K562 (cell line): ENCODE results near the gene TRMT2A. TPM values are rescaled to one million over a fixed set of nuclear protein-coding genes. Genes with fewer than 3 reads are reported as not detected.

Experiments
- ELF4 ChIP-seq: fragments of 450-650 bp; formaldehyde crosslinking; IDR thresholded peaks from 2 replicates; pipeline ENCODE4 v1.4.0; 2022; ENCODE audit warnings: missing genetic modification characterization
- FOXA3 ChIP-seq, 2 experiments: fragments of 450-650 bp in 1 of 2; sonication (generic) in 1 of 2; formaldehyde crosslinking; IDR thresholded peaks in 1 of 2; conservative IDR thresholded peaks in 1 of 2; 2 replicates each; pipeline versions ENCODE4 v1.4.0 to v1.8.0; 2020 to 2022; ENCODE audit warnings: mild to moderate bottlenecking in 2 of 2, missing genetic modification reagents in 1 of 2
- GTF2A2 ChIP-seq: IDR thresholded peaks from 2 replicates; pipeline ENCODE4 v1.6.1; 2016; ENCODE audit warnings: mild to moderate bottlenecking, missing genetic modification characterization, missing compliant biosample characterization
- SIX5 ChIP-seq, 2 experiments: IDR thresholded peaks; 2 replicates each; pipeline ENCODE4 v1.6.1; 2011; ENCODE audit warnings: low read length in 2 of 2, borderline replicate concordance in 1 of 2, low read depth in 1 of 2, mild to moderate bottlenecking in 1 of 2, moderate library complexity in 1 of 2; ENCODE audit not compliant: insufficient read depth in 1 of 2
- SRSF1 ChIP-seq: fragments of 200-400 bp; formaldehyde crosslinking; IDR thresholded peaks from 2 replicates; pipeline ENCODE4 v1.6.1; 2017; ENCODE audit warnings: mild to moderate bottlenecking, low read depth, low read length, moderate library complexity
- TCF7 ChIP-seq: sonication (generic); IDR thresholded peaks from 2 replicates; pipeline ENCODE4 v1.6.1; 2016; ENCODE audit warnings: antibody characterized with exemption, borderline replicate concordance
- ZNF146 ChIP-seq: IDR thresholded peaks from one replicate; pipeline ENCODE4 v1.6.1; 2018; ENCODE audit warnings: missing compliant biosample characterization; ENCODE audit not compliant: unreplicated experiment
- ZNF780A ChIP-seq: fragments of 250-450 bp; sonication (Bioruptor Pico); IDR thresholded peaks from 2 replicates; pipeline ENCODE4 v1.5.0; 2021; ENCODE audit warnings: mild to moderate bottlenecking
- polyA plus RNA-seq, 8 experiments: library from polyadenylated mRNA; depleted of rRNA in 4 of 8; stranded (reverse) in 5 of 8; unstranded in 3 of 8; fragments of >200 nt; fragmentation: Nextera tagmentation in 2 of 8; fragmentation: Illumina TruSeq in 1 of 8; extraction: Ambion mirVana in 2 of 8; extraction: Trizol in 1 of 8; gene quantifications; 2 replicates each; pipeline versions ENCODE4 v1.2.1 to v1.2.3, GENCODE V29; 2011 to 2014; ENCODE audit warnings: inconsistent platforms in 1 of 8, missing spikeins in 1 of 8
- total RNA-seq, 7 experiments: library from RNA; depleted of rRNA in 6 of 7; stranded (reverse); fragments of >200 nt in 6 of 7; fragmentation: Illumina TruSeq in 2 of 7; extraction: Trizol in 2 of 7; gene quantifications; 2 replicates each; pipeline versions ENCODE4 v1.2.1 to v1.2.3, GENCODE V29; 2011 to 2021; ENCODE audit warnings: low replicate concordance in 1 of 7
- TF ChIP-seq, protein P1 (sequence below): fragments of 200-600 bp; sonication (generic); IDR thresholded peaks from one replicate; pipeline ENCODE4 v1.6.1; 2012; ENCODE audit warnings: mild to moderate bottlenecking, low read depth, low read length, inconsistent platforms
- TF ChIP-seq, protein P2 (sequence below): fragments of 250-450 bp; sonication (Bioruptor Pico); IDR thresholded peaks from 2 replicates; pipeline ENCODE4 v1.5.1; 2021; ENCODE audit warnings: mild to moderate bottlenecking
- TF ChIP-seq, protein P3 (sequence below): sonication (generic); formaldehyde crosslinking; IDR thresholded peaks from 2 replicates; pipeline ENCODE4 v1.8.1; 2023; ENCODE audit warnings: mild to moderate bottlenecking, missing genetic modification reagents

The TRMT2A gene
- total and polyA plus RNA-seq, 9 of the 15 experiments (the other 6 are each of a cell fraction or from before 2014, with no cell fraction given), result 1.6 to 265 (median 140) TPM

DNA sequence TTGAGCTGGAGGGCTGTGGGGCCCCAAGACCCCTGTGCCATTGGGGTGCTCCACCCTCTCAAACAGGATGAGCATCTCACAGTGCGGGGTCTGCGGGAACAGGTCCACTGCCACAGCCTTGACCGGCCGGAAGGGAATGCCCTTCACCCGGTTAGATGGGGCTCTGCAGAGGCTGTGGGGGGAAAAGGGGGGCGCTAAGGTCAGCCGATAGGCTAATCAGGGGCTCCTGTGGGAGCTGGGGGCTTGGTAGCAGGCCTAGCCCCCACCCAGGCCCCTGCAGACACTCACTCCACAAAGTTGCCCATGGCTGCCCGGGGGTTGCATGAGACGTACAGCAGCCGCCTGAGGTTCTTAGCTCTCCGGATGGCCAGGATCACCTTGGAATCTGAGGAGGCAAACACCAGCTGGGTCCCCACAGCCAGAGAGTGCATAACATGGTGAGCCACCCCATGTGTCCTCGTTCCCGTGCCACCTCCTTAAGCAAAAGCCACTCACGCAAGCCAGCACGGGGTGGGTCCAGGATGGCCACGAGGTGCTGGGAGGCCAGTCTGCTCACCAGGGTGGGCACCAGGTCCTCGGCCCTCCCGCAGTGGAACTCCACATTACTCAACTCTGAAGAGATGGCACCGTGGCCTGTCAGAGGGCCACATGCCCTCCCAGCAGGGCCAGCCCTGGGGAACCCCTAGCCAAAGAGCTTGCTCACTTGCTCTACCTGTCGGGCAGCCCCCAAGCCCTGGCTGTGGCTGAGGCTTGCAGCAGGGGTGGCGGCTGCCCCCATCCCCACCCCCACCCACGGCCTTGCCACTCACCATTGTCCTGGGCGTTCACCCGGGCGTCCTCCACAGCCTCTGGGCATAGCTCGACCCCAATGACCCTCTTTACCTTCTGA is 4.2 kb downstream of the TRMT2A start (continued):
- TF ChIP-seq, protein P1, sequence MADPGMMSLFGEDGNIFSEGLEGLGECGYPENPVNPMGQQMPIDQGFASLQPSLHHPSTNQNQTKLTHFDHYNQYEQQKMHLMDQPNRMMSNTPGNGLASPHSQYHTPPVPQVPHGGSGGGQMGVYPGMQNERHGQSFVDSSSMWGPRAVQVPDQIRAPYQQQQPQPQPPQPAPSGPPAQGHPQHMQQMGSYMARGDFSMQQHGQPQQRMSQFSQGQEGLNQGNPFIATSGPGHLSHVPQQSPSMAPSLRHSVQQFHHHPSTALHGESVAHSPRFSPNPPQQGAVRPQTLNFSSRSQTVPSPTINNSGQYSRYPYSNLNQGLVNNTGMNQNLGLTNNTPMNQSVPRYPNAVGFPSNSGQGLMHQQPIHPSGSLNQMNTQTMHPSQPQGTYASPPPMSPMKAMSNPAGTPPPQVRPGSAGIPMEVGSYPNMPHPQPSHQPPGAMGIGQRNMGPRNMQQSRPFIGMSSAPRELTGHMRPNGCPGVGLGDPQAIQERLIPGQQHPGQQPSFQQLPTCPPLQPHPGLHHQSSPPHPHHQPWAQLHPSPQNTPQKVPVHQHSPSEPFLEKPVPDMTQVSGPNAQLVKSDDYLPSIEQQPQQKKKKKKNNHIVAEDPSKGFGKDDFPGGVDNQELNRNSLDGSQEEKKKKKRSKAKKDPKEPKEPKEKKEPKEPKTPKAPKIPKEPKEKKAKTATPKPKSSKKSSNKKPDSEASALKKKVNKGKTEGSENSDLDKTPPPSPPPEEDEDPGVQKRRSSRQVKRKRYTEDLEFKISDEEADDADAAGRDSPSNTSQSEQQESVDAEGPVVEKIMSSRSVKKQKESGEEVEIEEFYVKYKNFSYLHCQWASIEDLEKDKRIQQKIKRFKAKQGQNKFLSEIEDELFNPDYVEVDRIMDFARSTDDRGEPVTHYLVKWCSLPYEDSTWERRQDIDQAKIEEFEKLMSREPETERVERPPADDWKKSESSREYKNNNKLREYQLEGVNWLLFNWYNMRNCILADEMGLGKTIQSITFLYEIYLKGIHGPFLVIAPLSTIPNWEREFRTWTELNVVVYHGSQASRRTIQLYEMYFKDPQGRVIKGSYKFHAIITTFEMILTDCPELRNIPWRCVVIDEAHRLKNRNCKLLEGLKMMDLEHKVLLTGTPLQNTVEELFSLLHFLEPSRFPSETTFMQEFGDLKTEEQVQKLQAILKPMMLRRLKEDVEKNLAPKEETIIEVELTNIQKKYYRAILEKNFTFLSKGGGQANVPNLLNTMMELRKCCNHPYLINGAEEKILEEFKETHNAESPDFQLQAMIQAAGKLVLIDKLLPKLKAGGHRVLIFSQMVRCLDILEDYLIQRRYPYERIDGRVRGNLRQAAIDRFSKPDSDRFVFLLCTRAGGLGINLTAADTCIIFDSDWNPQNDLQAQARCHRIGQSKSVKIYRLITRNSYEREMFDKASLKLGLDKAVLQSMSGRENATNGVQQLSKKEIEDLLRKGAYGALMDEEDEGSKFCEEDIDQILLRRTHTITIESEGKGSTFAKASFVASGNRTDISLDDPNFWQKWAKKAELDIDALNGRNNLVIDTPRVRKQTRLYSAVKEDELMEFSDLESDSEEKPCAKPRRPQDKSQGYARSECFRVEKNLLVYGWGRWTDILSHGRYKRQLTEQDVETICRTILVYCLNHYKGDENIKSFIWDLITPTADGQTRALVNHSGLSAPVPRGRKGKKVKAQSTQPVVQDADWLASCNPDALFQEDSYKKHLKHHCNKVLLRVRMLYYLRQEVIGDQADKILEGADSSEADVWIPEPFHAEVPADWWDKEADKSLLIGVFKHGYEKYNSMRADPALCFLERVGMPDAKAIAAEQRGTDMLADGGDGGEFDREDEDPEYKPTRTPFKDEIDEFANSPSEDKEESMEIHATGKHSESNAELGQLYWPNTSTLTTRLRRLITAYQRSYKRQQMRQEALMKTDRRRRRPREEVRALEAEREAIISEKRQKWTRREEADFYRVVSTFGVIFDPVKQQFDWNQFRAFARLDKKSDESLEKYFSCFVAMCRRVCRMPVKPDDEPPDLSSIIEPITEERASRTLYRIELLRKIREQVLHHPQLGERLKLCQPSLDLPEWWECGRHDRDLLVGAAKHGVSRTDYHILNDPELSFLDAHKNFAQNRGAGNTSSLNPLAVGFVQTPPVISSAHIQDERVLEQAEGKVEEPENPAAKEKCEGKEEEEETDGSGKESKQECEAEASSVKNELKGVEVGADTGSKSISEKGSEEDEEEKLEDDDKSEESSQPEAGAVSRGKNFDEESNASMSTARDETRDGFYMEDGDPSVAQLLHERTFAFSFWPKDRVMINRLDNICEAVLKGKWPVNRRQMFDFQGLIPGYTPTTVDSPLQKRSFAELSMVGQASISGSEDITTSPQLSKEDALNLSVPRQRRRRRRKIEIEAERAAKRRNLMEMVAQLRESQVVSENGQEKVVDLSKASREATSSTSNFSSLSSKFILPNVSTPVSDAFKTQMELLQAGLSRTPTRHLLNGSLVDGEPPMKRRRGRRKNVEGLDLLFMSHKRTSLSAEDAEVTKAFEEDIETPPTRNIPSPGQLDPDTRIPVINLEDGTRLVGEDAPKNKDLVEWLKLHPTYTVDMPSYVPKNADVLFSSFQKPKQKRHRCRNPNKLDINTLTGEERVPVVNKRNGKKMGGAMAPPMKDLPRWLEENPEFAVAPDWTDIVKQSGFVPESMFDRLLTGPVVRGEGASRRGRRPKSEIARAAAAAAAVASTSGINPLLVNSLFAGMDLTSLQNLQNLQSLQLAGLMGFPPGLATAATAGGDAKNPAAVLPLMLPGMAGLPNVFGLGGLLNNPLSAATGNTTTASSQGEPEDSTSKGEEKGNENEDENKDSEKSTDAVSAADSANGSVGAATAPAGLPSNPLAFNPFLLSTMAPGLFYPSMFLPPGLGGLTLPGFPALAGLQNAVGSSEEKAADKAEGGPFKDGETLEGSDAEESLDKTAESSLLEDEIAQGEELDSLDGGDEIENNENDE, result peak; percentile 21
- TF ChIP-seq, protein P2, sequence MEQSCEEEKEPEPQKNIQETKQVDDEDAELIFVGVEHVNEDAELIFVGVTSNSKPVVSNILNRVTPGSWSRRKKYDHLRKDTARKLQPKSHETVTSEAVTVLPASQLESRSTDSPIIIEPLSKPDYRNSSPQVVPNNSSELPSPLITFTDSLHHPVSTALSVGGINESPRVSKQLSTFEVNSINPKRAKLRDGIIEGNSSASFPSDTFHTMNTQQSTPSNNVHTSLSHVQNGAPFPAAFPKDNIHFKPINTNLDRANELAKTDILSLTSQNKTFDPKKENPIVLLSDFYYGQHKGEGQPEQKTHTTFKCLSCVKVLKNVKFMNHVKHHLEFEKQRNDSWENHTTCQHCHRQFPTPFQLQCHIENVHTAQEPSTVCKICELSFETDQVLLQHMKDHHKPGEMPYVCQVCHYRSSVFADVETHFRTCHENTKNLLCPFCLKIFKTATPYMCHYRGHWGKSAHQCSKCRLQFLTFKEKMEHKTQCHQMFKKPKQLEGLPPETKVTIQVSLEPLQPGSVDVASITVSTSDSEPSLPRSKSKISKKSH (CRISPR knock-in tag), result peak; percentile 54; the same call in 1 of the 2 replicates
- TF ChIP-seq ZNF780A, result no peak
- TF ChIP-seq, protein P3, sequence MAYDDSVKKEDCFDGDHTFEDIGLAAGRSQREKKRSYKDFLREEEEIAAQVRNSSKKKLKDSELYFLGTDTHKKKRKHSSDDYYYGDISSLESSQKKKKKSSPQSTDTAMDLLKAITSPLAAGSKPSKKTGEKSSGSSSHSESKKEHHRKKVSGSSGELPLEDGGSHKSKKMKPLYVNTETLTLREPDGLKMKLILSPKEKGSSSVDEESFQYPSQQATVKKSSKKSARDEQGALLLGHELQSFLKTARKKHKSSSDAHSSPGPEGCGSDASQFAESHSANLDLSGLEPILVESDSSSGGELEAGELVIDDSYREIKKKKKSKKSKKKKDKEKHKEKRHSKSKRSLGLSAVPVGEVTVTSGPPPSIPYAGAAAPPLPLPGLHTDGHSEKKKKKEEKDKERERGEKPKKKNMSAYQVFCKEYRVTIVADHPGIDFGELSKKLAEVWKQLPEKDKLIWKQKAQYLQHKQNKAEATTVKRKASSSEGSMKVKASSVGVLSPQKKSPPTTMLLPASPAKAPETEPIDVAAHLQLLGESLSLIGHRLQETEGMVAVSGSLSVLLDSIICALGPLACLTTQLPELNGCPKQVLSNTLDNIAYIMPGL (CRISPR knock-in tag), result peak; percentile 29; the same call in 1 of the 2 replicates
- TF ChIP-seq FOXA3 (CRISPR knock-in tag; conservative IDR thresholded peaks at IDR 0.05 in 1 of 2, IDR thresholded peaks at IDR 0.05 in 1 of 2), result no peak
- TF ChIP-seq GTF2A2, result no peak
- no peak for TF ChIP-seq TCF7
- TF ChIP-seq ELF4, result peak; percentile 39; the same call in 1 of the 2 replicates
- no peak for TF ChIP-seq SIX5 (IDR thresholded peaks at IDR 0.05; ENCODE audit: borderline replicate concordance in 1 of 2, insufficient read depth in 1 of 2, low read depth in 1 of 2, low read length in 2 of 2)
- no peak for TF ChIP-seq SRSF1
- TF ChIP-seq ZNF146 (CRISPR knock-in tag), result no peak
